PC-3 (cell line): Measurements from ENCODE around the gene RETREG1. TPM values are rescaled to one million over a fixed set of nuclear protein-coding genes. Genes with fewer than 3 reads are reported as not detected.
"Not testable (repeated sequence)": the region's sequence is repeated elsewhere in the genome, so short reads cannot be mapped to it uniquely, and the experiment has no call there.

Experiments used
- ATAC-seq: fragments of 200-7000 bp; cut with Tn5 transposase; 2 replicates; pipeline ENCODE4 v1.9.1; 2020; ENCODE audit warnings: mild to moderate bottlenecking, moderate library complexity
- BruUV-seq: library from RNA; stranded (reverse); fragments of 400-500 nt; replicated peaks from 2 replicates; lab custom pipeline; 2021; lab: Mats Ljungman, UMichigan
- CTCF ChIA-PET: fragments of 300-600 bp; sonication (Branson Sonifier 250); formaldehyde crosslinking; loops from one replicate; lab custom pipeline; 2022; ENCODE audit warnings: antibody characterized with exemption; lab: Charles Lee
- POLR2A ChIA-PET: fragments of 300-600 bp; sonication (Branson Sonifier 250); formaldehyde crosslinking; loops from one replicate; lab custom pipeline; 2022; ENCODE audit warnings: antibody characterized with exemption; ENCODE audit not compliant: unreplicated experiment; lab: Charles Lee
- DNase-seq: peaks from one replicate; pipeline ENCODE4 v3.0.0-alpha.2; 2015
- H2AFZ ChIP-seq: fragments of 300-600 bp; sonication (generic); 2 replicates; pipeline ENCODE4 v1.6.0; 2016; ENCODE audit warnings: antibody characterized with exemption, low read length
- H3F3A ChIP-seq: fragments of 300-600 bp; sonication (generic); one replicate; pipeline ENCODE4 v1.6.0; 2017; ENCODE audit warnings: antibody characterized with exemption, low read length, control low read depth, mild to moderate bottlenecking; ENCODE audit not compliant: unreplicated experiment
- H3K27ac ChIP-seq: fragments of 300-600 bp; sonication (generic); 2 replicates; pipeline ENCODE4 v1.5.1; 2016; ENCODE audit warnings: mild to moderate bottlenecking, low read length
- H3K27me3 ChIP-seq: fragments of 300-600 bp; sonication (generic); 2 replicates; pipeline ENCODE4 v1.6.1; 2016; ENCODE audit warnings: low read length, mixed read lengths
- H3K36me3 ChIP-seq: fragments of 300-600 bp; sonication (generic); 2 replicates; pipeline ENCODE4 v1.6.1; 2016; ENCODE audit warnings: low read depth, mixed run types, low read length, mixed read lengths
- H3K4me1 ChIP-seq: fragments of 300-600 bp; sonication (generic); 2 replicates; pipeline ENCODE4 v1.5.1; 2016; ENCODE audit warnings: low read length; ENCODE audit not compliant: insufficient read depth
- H3K4me2 ChIP-seq: fragments of 300-600 bp; sonication (generic); 2 replicates; pipeline ENCODE4 v1.6.0; 2016; ENCODE audit warnings: low read length
- H3K4me3 ChIP-seq: fragments of 300-600 bp; sonication (generic); 2 replicates; pipeline ENCODE4 v1.5.1; 2016; ENCODE audit warnings: mild to moderate bottlenecking, low read length, mixed read lengths
- H3K79me2 ChIP-seq: fragments of 300-600 bp; sonication (generic); 2 replicates; pipeline ENCODE4 v1.6.1; 2017; ENCODE audit warnings: low read length, mixed read lengths
- H3K9ac ChIP-seq: fragments of 300-600 bp; sonication (generic); 2 replicates; pipeline ENCODE4 v1.6.0; 2016; ENCODE audit warnings: mild to moderate bottlenecking, low read length
- H3K9me2 ChIP-seq: fragments of 300-600 bp; sonication (generic); replicated peaks from 2 replicates; pipeline ENCODE4 v1.6.1; 2016; ENCODE audit warnings: mixed run types, low read length, mixed read lengths
- H3K9me3 ChIP-seq: fragments of 300-600 bp; sonication (generic); 2 replicates; pipeline ENCODE4 v1.6.1; 2016; ENCODE audit warnings: low read length, mixed read lengths
- H4K20me1 ChIP-seq: fragments of 300-600 bp; sonication (generic); 2 replicates; pipeline ENCODE4 v1.6.1; 2016; ENCODE audit warnings: low read length, mixed read lengths
- EZH2 ChIP-seq: fragments of 300-600 bp; sonication (generic); IDR thresholded peaks from one replicate; pipeline ENCODE4 v1.6.1; 2017; ENCODE audit warnings: antibody characterized with exemption, mild to moderate bottlenecking, low read length; ENCODE audit not compliant: unreplicated experiment
- EZH2phosphoT487 ChIP-seq: fragments of 300-600 bp; sonication (generic); IDR thresholded peaks from 2 replicates; pipeline ENCODE4 v1.6.1; 2018; ENCODE audit warnings: mild to moderate bottlenecking, antibody characterized with exemption, low read length, borderline replicate concordance
- intact Hi-C: fragments of 100-400 bp; cut with micrococcal nuclease; formaldehyde crosslinking; loops from 2 replicates; pipeline ENCODE4 v1.9.0; 2023
- total RNA-seq: library from RNA; depleted of rRNA; stranded (reverse); fragments of >200 nt; gene quantifications from 2 replicates; pipeline ENCODE4 v1.2.3, GENCODE V29; 2014
- TF ChIP-seq, protein P1 (sequence below): fragments of 300-600 bp; sonication (generic); conservative IDR thresholded peaks from 2 replicates; pipeline ENCODE4 v1.5.1; 2017; ENCODE audit warnings: antibody characterized with exemption, low read depth, mild to moderate bottlenecking, low read length

RETREG1 gene
- total RNA-seq, 1 experiment from 2014 or later = 1.7 TPM

DNA sequence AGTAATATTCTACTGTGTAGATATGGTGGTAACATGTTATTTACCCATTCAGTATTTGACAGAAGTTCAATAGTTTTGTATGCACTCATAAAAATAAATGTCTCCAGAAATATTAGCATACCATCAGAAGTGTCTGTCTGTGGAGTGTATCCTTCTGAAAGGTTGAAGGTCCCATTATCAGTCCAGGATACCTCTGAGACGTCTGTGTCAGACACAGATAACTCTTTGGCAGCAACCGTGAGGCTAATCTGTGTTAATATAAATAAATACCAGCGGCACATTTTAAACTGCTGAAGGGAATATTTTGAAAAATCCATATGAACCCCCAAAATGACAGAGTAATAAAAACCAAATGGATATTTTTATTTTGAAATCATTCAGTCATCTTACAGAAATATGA is 139.3 kb downstream of the RETREG1 start:
- no peak overlapping the region for H3K27ac ChIP-seq
- BruUV-seq = no TSS peak
- no peaks in the 10 kb centered on the region for H3K9me2 ChIP-seq
- peaks cover 4% of the 10 kb centered on the region for H3F3A ChIP-seq
- no peak overlapping the region for H2AFZ ChIP-seq
- CTCF ChIA-PET = no interaction called here
- no peak overlapping the region for H3K4me3 ChIP-seq
- POLR2A ChIA-PET = no interaction called here
- intact Hi-C loops = no loop called here
- H3K9me3 ChIP-seq = no peaks in the 10 kb centered on the region
- no peaks in the 10 kb centered on the region for H4K20me1 ChIP-seq
- DNase-seq (no peak), ATAC-seq (no peak)
- H3K9ac ChIP-seq = no peak overlapping the region
- no peak for TF ChIP-seq EZH2
- TF ChIP-seq EZH2phosphoT487 = no peak
- TF ChIP-seq, protein P1, sequence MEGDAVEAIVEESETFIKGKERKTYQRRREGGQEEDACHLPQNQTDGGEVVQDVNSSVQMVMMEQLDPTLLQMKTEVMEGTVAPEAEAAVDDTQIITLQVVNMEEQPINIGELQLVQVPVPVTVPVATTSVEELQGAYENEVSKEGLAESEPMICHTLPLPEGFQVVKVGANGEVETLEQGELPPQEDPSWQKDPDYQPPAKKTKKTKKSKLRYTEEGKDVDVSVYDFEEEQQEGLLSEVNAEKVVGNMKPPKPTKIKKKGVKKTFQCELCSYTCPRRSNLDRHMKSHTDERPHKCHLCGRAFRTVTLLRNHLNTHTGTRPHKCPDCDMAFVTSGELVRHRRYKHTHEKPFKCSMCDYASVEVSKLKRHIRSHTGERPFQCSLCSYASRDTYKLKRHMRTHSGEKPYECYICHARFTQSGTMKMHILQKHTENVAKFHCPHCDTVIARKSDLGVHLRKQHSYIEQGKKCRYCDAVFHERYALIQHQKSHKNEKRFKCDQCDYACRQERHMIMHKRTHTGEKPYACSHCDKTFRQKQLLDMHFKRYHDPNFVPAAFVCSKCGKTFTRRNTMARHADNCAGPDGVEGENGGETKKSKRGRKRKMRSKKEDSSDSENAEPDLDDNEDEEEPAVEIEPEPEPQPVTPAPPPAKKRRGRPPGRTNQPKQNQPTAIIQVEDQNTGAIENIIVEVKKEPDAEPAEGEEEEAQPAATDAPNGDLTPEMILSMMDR = no peak
- H3K79me2 ChIP-seq = no peaks in the 10 kb centered on the region
- H3K27me3 ChIP-seq = no peaks in the 10 kb centered on the region
- H3K4me1 ChIP-seq = peaks cover 18% of the 10 kb centered on the region
- H3K36me3 ChIP-seq = no peaks in the 10 kb centered on the region
- no peak overlapping the region for H3K4me2 ChIP-seq

DNA sequence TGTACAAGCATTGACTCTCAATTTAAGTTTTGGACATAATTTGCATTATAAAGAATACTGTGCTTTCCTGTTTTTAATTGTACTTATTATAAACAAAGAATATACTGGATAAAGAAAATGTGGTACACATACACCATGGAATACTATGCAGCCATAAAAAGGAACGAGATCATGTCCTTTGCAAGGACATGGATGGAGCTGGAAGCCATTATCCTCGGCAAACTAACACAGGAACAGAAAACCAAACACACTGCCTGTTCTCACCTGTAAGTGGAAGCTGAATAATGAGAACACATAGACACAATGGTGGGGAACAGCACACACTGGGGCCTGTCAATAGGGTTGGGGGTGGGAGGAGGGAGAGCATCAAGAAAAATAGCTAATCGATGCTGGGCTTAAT is 140.4 kb downstream of the RETREG1 start:
- H2AFZ ChIP-seq, H3K79me2 ChIP-seq, CTCF ChIA-PET, H4K20me1 ChIP-seq, H3K27ac ChIP-seq, H3K9ac ChIP-seq, POLR2A ChIA-PET, intact Hi-C loops, H3K4me2 ChIP-seq, ATAC-seq, H3K36me3 ChIP-seq, H3K4me3 ChIP-seq, H3K27me3 ChIP-seq, H3K9me3 ChIP-seq, H3F3A ChIP-seq, DNase-seq, BruUV-seq, H3K9me2 ChIP-seq: not testable (repeated sequence)
- H3K4me1 ChIP-seq = peaks cover 12% of the 10 kb centered on the region

- no peaks in the 10 kb centered on the region for H4K20me1 ChIP-seq
- BruUV-seq = no TSS peak
- ChIA-PET POLR2A (interaction anchor here (0.5 kb wide), 1 partner anchor 123 kb away, joined by 4 read pairs; no protein-coding TSS in a partner anchor), CTCF (no interaction called here)
- no peaks in the 10 kb centered on the region for H3K9me3 ChIP-seq
- no peak overlapping the region for H3K4me3 ChIP-seq
- H3K79me2 ChIP-seq = peaks cover 47% of the 10 kb centered on the region
- H3K4me2 ChIP-seq = no peak overlapping the region
- H3K9ac ChIP-seq = no peak overlapping the region
- no peak for ATAC-seq
- H3K4me1 ChIP-seq = peaks cover 21% of the 10 kb centered on the region
- DNase-seq = no peak
- intact Hi-C loops = no loop called here
- no peak overlapping the region for H3K27ac ChIP-seq
- H3F3A ChIP-seq = no peaks in the 10 kb centered on the region
- TF ChIP-seq EZH2phosphoT487 = no peak
- no peak for TF ChIP-seq EZH2
- TF ChIP-seq, protein P1 = no peak
- no peaks in the 10 kb centered on the region for H3K27me3 ChIP-seq
- no peaks in the 10 kb centered on the region for H3K9me2 ChIP-seq
- H2AFZ ChIP-seq = no peak overlapping the region
- no peaks in the 10 kb centered on the region for H3K36me3 ChIP-seq
These were observed 145.4 kb downstream of the RETREG1 start for GRCh38 chr5:16471387-16471786.
